WTC11 (cell line): ENCODE data around the gene GAPT. TPM values are rescaled to one million over a fixed set of nuclear protein-coding genes. Genes with fewer than 3 reads are reported as not detected.

Experiments
- ATAC-seq: fragments of 200-7000 bp; cut with Tn5 transposase; 2 replicates; pipeline ENCODE4 v1.10.0; 2021; ENCODE audit warnings: mild to moderate bottlenecking, moderate library complexity
- CTCF ChIA-PET: fragments of 300-600 bp; sonication (Branson Sonifier 250); formaldehyde crosslinking; loops from one replicate; lab custom pipeline; 2021; ENCODE audit warnings: antibody characterized with exemption; lab: Charles Lee
- POLR2A ChIA-PET: fragments of 350-600 bp; sonication (Branson Sonifier 250); formaldehyde crosslinking; loops from one replicate; lab custom pipeline; 2021; ENCODE audit warnings: antibody characterized with exemption; lab: Charles Lee
- DNase-seq: peaks from one replicate; pipeline ENCODE4 v3.0.0; 2021; ENCODE audit warnings: low spot score
- H3K27ac Mint-ChIP-seq: 2 replicates; pipeline ENCODE4 v1.8.0; 2021; ENCODE audit warnings: mixed read lengths
- H3K27me3 Mint-ChIP-seq: 2 replicates; pipeline ENCODE4 v1.8.0; 2021; ENCODE audit warnings: low read depth, mild to moderate bottlenecking, moderate library complexity, mixed read lengths
- H3K36me3 Mint-ChIP-seq: 2 replicates; pipeline ENCODE4 v1.8.0; 2021; ENCODE audit warnings: mixed read lengths
- H3K4me1 Mint-ChIP-seq: 2 replicates; pipeline ENCODE4 v1.8.0; 2022; ENCODE audit warnings: mixed read lengths
- H3K4me3 Mint-ChIP-seq: 2 replicates; pipeline ENCODE4 v1.8.0; 2021; ENCODE audit warnings: mild to moderate bottlenecking, moderate library complexity, mixed read lengths
- H3K9me3 Mint-ChIP-seq: 2 replicates; pipeline ENCODE4 v1.8.0; 2021; ENCODE audit warnings: mixed read lengths
- AFF4 ChIP-seq: sonication (generic); formaldehyde crosslinking; IDR thresholded peaks from 2 replicates; pipeline ENCODE4 v1.8.1; 2023; ENCODE audit warnings: mild to moderate bottlenecking, missing genetic modification reagents, borderline replicate concordance
- ATF2 ChIP-seq: sonication (generic); formaldehyde crosslinking; IDR thresholded peaks from 2 replicates; pipeline ENCODE4 v1.8.1; 2022; ENCODE audit warnings: low read depth, missing genetic modification reagents, borderline replicate concordance
- CREM ChIP-seq: sonication (generic); formaldehyde crosslinking; IDR thresholded peaks from 2 replicates; pipeline ENCODE4 v1.8.1; 2022; ENCODE audit warnings: mild to moderate bottlenecking, missing genetic modification reagents, moderate library complexity
- E2F1 ChIP-seq: sonication (generic); formaldehyde crosslinking; IDR thresholded peaks from 2 replicates; pipeline ENCODE4 v1.8.0; 2022; ENCODE audit warnings: mild to moderate bottlenecking, missing genetic modification reagents
- ELF4 ChIP-seq: sonication (generic); formaldehyde crosslinking; IDR thresholded peaks from 2 replicates; pipeline ENCODE4 v1.8.1; 2022; ENCODE audit warnings: low read depth, mild to moderate bottlenecking, moderate library complexity, missing genetic modification reagents
- FOXP1 ChIP-seq: sonication (generic); formaldehyde crosslinking; IDR thresholded peaks from 2 replicates; pipeline ENCODE4 v1.8.0; 2022; ENCODE audit warnings: missing genetic modification reagents, mild to moderate bottlenecking, moderate library complexity, borderline replicate concordance
- IRF1 ChIP-seq: sonication (generic); formaldehyde crosslinking; IDR thresholded peaks from 2 replicates; pipeline ENCODE4 v1.8.0; 2023; ENCODE audit warnings: missing genetic modification reagents
- JUN ChIP-seq: sonication (generic); formaldehyde crosslinking; IDR thresholded peaks from 2 replicates; pipeline ENCODE4 v1.8.0; 2023; ENCODE audit warnings: mild to moderate bottlenecking, missing genetic modification reagents
- OVOL2 ChIP-seq: fragments of 250-450 bp; sonication (Bioruptor Pico); IDR thresholded peaks from 2 replicates; pipeline ENCODE4 v1.9.0; 2021; ENCODE audit warnings: mild to moderate bottlenecking, borderline replicate concordance
- PREB ChIP-seq: sonication (generic); formaldehyde crosslinking; IDR thresholded peaks from 2 replicates; pipeline ENCODE4 v1.8.1; 2022; ENCODE audit warnings: mild to moderate bottlenecking, missing genetic modification reagents, moderate library complexity, borderline replicate concordance
- RORB ChIP-seq: fragments of 250-450 bp; sonication (Bioruptor Pico); IDR thresholded peaks from 2 replicates; pipeline ENCODE4 v1.9.0; 2021; ENCODE audit warnings: mild to moderate bottlenecking
- STAT6 ChIP-seq: sonication (generic); formaldehyde crosslinking; conservative IDR thresholded peaks from 2 replicates; pipeline ENCODE4 v1.8.1; 2023; ENCODE audit warnings: mild to moderate bottlenecking, low read depth, missing genetic modification reagents, moderate library complexity
- TEAD1 ChIP-seq: sonication (generic); formaldehyde crosslinking; IDR thresholded peaks from 2 replicates; pipeline ENCODE4 v1.8.0; 2022; ENCODE audit warnings: mild to moderate bottlenecking, missing genetic modification reagents
- ZNF317 ChIP-seq: sonication (generic); formaldehyde crosslinking; IDR thresholded peaks from 2 replicates; pipeline ENCODE4 v1.8.1; 2023; ENCODE audit warnings: low read depth, mild to moderate bottlenecking, moderate library complexity, missing genetic modification reagents, borderline replicate concordance
- ZNF396 ChIP-seq: fragments of 250-450 bp; sonication (Bioruptor Pico); IDR thresholded peaks from 2 replicates; pipeline ENCODE4 v1.8.0; 2021; ENCODE audit warnings: mild to moderate bottlenecking, moderate library complexity, borderline replicate concordance
- ZNF512 ChIP-seq: sonication (generic); formaldehyde crosslinking; IDR thresholded peaks from 2 replicates; pipeline ENCODE4 v1.8.1; 2022; ENCODE audit warnings: missing genetic modification reagents, borderline replicate concordance
- total RNA-seq: library from RNA; stranded (reverse); gene quantifications from 3 replicates; pipeline ENCODE4 v1.2.3, GENCODE V29; 2021

The GAPT gene
- total RNA-seq, 1 experiment from 2014 or later: not detected

- POLR2A ChIA-PET: no interaction called here
- CTCF ChIA-PET: no interaction called here
- Mint-ChIP-seq H3K4me3 (no peak overlapping the region), H3K27ac (no peak overlapping the region), H3K4me1 (0 out of 2 replicates have a peak, but pooled peaks cover 2% of the 10 kb centered on the region), H3K27me3 (peaks cover 3% of the 10 kb centered on the region), H3K36me3 (peaks cover 39% of the 10 kb centered on the region), H3K9me3 (peaks cover 47% of the 10 kb centered on the region)
- no peak for TF ChIP-seq ZNF317 (CRISPR knock-in tag)
- TF ChIP-seq ELF4 (CRISPR knock-in tag): no peak
- TF ChIP-seq TEAD1 (CRISPR knock-in tag): no peak
- no peak for TF ChIP-seq ZNF512 (CRISPR knock-in tag)
- no peak for TF ChIP-seq RORB
- TF ChIP-seq E2F1 (CRISPR knock-in tag): no peak
- TF ChIP-seq ZNF396: no peak
- TF ChIP-seq AFF4 (CRISPR knock-in tag): no peak
- no peak for TF ChIP-seq ATF2 (CRISPR knock-in tag)
- TF ChIP-seq FOXP1 (CRISPR knock-in tag): no peak
- TF ChIP-seq STAT6: no peak
- TF ChIP-seq JUN (CRISPR knock-in tag): no peak
- TF ChIP-seq OVOL2 (CRISPR knock-in tag): no peak
- no peak for TF ChIP-seq IRF1 (CRISPR knock-in tag)
- no peak for TF ChIP-seq PREB (CRISPR knock-in tag)
- TF ChIP-seq CREM: no peak
- DNase-seq (no peak), ATAC-seq (no peak)
Observed at GRCh38 chr5:58544195-58544594, 53.0 kb downstream of the GAPT start.
